Measurements from ENCODE around the gene MTR. TPM values are rescaled to one million over a fixed set of nuclear protein-coding genes. Genes with fewer than 3 reads are reported as not detected.

The MTR gene
- total RNA-seq, 1 donor from 2014 or later: 37.8 TPM

- H3K9me3 Mint-ChIP-seq (ENCODE audit: unreplicated experiment): no peaks in the 10 kb centered on the region
- no peak overlapping the region for H3K4me3 Mint-ChIP-seq (ENCODE audit: unreplicated experiment)
- no peak for TF ChIP-seq CTCF (IDR thresholded peaks at IDR 0.05)
- H3K27ac Mint-ChIP-seq (ENCODE audit: unreplicated experiment): no peak overlapping the region
- no peaks in the 10 kb centered on the region for H3K4me1 Mint-ChIP-seq (ENCODE audit: unreplicated experiment)
- peaks cover 4% of the 10 kb centered on the region for H3K27me3 Mint-ChIP-seq (ENCODE audit: unreplicated experiment)
- DNase-seq (ENCODE audit: extremely low spot score, unreplicated experiment): no peak
- H3K36me3 Mint-ChIP-seq (ENCODE audit: unreplicated experiment): no peaks in the 10 kb centered on the region
These were observed 43.7 kb upstream of the MTR start for GRCh38 chr1:236751385-236751784.

- no peak for DNase-seq (ENCODE audit: extremely low spot score, unreplicated experiment)
- H3K27me3 Mint-ChIP-seq (ENCODE audit: unreplicated experiment): peaks cover 4% of the 10 kb centered on the region
- no peak overlapping the region for H3K27ac Mint-ChIP-seq (ENCODE audit: unreplicated experiment)
- H3K36me3 Mint-ChIP-seq (ENCODE audit: unreplicated experiment): no peaks in the 10 kb centered on the region
- no peak for TF ChIP-seq CTCF (IDR thresholded peaks at IDR 0.05)
- no peak overlapping the region for H3K4me3 Mint-ChIP-seq (ENCODE audit: unreplicated experiment)
- H3K9me3 Mint-ChIP-seq (ENCODE audit: unreplicated experiment): no peaks in the 10 kb centered on the region
- no peaks in the 10 kb centered on the region for H3K4me1 Mint-ChIP-seq (ENCODE audit: unreplicated experiment)
These were observed 43.2 kb upstream of the MTR start for GRCh38 chr1:236751935-236752334.

- Mint-ChIP-seq H3K4me1 (ENCODE audit: unreplicated experiment) (no peaks in the 10 kb centered on the region), H3K27me3 (ENCODE audit: unreplicated experiment) (no peaks in the 10 kb centered on the region), H3K27ac (ENCODE audit: unreplicated experiment) (no peak overlapping the region), H3K9me3 (ENCODE audit: unreplicated experiment) (no peaks in the 10 kb centered on the region), H3K4me3 (ENCODE audit: unreplicated experiment) (no peak overlapping the region), H3K36me3 (ENCODE audit: unreplicated experiment) (no peaks in the 10 kb centered on the region)
- peak; percentile 55 for TF ChIP-seq CTCF (IDR thresholded peaks at IDR 0.05)
- DNase-seq (ENCODE audit: extremely low spot score, unreplicated experiment): no peak
These were observed 41.6 kb upstream of the MTR start for GRCh38 chr1:236753516-236753915.

GRCh38 chr1:236753964-236754363 lies 41.1 kb upstream of the MTR start:
- H3K27ac Mint-ChIP-seq (ENCODE audit: unreplicated experiment): no peak overlapping the region
- no peaks in the 10 kb centered on the region for H3K36me3 Mint-ChIP-seq (ENCODE audit: unreplicated experiment)
- DNase-seq (ENCODE audit: extremely low spot score, unreplicated experiment): no peak
- TF ChIP-seq CTCF (IDR thresholded peaks at IDR 0.05): no peak
- H3K27me3 Mint-ChIP-seq (ENCODE audit: unreplicated experiment): no peaks in the 10 kb centered on the region
- H3K9me3 Mint-ChIP-seq (ENCODE audit: unreplicated experiment): no peaks in the 10 kb centered on the region
- no peak overlapping the region for H3K4me3 Mint-ChIP-seq (ENCODE audit: unreplicated experiment)
- H3K4me1 Mint-ChIP-seq (ENCODE audit: unreplicated experiment): no peaks in the 10 kb centered on the region

GRCh38 chr1:236754525-236755210 lies 40.4 kb upstream of the MTR start:
- no peak for TF ChIP-seq CTCF (IDR thresholded peaks at IDR 0.05)
- Mint-ChIP-seq H3K36me3 (ENCODE audit: unreplicated experiment) (no peaks in the 10 kb centered on the region), H3K9me3 (ENCODE audit: unreplicated experiment) (no peaks in the 10 kb centered on the region), H3K4me3 (ENCODE audit: unreplicated experiment) (no peak overlapping the region), H3K4me1 (ENCODE audit: unreplicated experiment) (peaks cover 2% of the 10 kb centered on the region), H3K27ac (ENCODE audit: unreplicated experiment) (no peak overlapping the region), H3K27me3 (ENCODE audit: unreplicated experiment) (no peaks in the 10 kb centered on the region)
- no peak for DNase-seq (ENCODE audit: extremely low spot score, unreplicated experiment)

Measured in osteocyte (in vitro differentiated cells).